Stimulated activated CD4-positive, alpha-beta T cell treated with anti-CD3 and anti-CD28 coated beads, Interleukin-2, amount 100 ng/mL, for 48 hours (primary cell): ENCODE data around the gene RABEP1.

Experiments
- DNase-seq, 2 donors: peaks; one replicate each; pipeline ENCODE4 v3.0.0-alpha.2; 2020

The RABEP1 gene

GRCh38 chr17:5269241-5269960, 12.7 kb upstream of the RABEP1 start:
- no peak for DNase-seq

DNA sequence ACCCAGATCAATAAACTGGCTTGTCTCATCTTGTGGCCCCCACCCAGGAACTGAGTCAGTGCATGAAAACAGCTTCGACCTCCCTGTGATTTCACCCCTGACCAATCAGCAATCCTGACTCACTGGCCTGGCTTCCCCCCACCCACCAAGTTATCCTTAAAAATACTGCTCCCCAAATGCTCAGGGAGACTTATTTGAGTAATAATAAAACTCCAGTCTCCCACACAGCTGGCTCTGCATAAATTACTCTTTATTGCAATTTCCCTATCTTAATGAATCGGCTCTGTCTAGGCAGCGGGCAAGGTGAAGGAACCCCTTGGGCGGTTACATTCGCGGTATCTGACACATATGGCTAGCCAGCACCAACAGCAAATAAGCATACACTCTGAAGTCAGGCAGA, 9.8 kb upstream of the RABEP1 start:
- DNase-seq = peak; percentile 17 to 33

GRCh38 chr17:5282642-5283217, 646 bp downstream of the RABEP1 start:
- peak in 1 of 2 donors; percentile 21 for DNase-seq

GRCh38 chr17:5283571-5284315, 1.7 kb downstream of the RABEP1 start:
- no peak for DNase-seq

- no peak for DNase-seq
Observed at GRCh38 chr17:5284681-5285080, 2.6 kb downstream of the RABEP1 start.

DNA sequence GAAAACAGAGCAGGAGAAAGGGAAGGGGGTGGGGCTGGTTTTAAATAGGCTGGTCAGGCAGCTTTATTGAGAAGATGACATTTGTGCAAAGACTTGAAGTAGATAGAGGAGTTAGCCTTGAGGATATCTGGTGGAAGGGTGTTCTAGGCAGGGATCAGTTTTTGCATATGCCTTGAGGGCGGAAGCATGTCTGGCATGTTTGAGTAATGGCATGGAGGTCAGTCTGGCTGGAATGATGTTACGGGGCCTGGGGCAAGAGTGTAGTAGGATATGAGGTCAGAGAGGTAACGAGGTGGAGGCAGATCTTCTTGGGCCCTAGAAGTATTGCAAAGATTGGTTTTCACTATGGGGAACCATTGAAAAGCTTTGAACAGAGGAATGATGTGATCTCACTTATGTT, 4.8 kb downstream of the RABEP1 start:
- no peak for DNase-seq

DNA sequence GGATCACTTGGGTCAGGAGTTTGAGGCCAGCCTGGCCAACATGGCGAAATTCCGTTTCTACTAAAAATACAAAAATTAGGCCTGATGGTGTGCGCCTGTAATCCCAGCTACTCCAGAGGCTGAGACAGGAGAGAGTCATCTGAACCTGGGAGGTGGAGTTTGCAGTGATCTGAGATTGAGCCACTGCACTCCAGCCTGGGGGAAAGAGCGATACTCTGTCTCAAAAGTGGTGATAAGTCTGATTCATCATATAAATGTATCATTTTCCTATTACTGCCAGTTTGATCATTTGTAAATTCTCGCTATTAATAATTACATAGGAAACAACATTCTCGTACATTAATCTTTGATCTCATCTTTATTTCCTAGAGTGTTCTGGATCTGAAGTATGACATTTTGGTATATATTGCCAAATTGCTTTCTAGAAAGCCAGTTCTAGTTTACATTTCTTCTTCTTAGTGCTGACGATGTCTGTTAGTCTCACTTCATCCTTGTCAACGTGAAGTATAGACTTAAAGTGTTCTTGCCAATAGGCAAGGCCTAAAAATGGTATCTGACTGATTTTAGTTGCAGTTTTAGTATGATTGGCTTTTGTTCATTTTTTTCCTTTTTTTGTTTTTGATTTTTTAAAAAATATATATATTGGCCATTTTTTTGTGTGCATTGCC, 9.7 kb downstream of the RABEP1 start:
- no peak for DNase-seq

GRCh38 chr17:5297245-5297644, 15.2 kb downstream of the RABEP1 start:
- DNase-seq = no peak

DNA sequence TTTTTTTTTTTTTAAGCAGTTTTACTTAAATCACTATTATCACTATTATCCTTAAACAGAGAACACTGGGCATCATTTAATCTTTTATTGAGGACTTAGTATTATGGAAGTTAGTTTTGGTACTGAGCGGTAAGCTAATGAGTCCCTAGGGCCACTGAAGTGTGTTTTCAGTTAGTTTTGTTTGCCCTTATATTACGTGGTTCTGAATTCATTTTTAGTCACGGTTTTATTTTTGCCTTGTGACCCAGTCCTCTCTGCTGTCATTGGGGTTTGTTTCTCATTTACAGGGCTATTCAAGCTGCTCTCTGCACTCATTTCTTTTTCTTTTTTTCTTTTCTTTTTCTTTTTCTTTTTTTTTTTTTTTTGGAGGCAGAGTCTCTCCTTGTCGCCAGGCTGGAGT, 17.3 kb downstream of the RABEP1 start:
- no peak for DNase-seq

- no peak for DNase-seq
Observed at GRCh38 chr17:5304636-5305035, 22.6 kb downstream of the RABEP1 start.

GRCh38 chr17:5309851-5310250, 27.8 kb downstream of the RABEP1 start:
- no peak for DNase-seq

DNA sequence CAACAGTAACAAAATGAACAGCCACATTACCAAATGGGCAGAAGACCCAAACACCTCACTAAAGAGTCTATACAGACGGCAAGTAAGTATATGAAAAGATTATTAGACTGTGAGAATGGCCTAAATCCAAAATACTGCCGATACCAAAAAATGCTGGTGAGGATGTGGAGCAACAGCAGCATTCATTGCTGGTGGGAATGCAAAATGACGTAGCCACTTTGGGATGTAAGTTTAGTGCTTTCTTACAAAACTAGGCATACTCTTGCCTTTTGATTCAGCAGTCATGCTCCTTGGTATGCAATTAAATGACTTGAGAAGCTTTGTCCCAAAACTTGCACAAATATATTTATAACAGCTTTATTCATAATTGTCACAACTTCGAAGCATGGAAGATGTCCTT, 43.8 kb downstream of the RABEP1 start:
- DNase-seq = no peak

DNA sequence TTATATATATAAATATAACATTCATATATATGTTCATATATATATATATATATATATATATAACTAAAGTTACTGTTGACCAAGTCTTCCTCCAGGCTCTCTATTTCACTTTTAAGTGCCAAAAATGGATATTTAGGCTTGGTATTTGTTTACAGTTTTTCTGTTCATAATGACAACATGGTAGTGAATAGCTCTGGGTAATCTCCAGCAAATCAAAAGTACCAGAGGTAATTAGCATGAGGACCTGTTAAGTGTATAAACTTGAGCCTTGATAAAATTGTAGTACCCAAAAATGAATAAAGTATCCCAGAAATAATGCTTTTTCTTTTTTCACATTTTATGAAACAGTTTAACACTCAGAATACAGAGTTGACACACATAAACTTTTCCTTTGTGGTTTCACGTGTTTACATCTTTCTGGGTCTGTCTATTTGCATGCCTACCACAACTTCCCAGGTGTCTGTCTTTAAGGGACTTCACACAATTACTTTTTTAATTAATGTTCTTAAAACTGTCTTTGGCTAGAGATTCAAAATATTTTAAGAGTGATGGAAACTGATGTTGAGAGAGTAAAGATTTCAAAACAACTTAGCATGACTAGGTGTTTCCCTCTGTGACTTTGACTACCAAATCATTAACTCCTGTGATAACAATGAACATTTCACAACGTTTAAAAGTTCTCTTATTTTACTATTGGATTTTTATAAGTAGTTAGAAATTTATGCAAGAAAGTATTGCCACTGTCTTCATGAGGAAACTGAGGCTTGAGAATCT, 47.9 kb downstream of the RABEP1 start:
- no peak for DNase-seq

DNA sequence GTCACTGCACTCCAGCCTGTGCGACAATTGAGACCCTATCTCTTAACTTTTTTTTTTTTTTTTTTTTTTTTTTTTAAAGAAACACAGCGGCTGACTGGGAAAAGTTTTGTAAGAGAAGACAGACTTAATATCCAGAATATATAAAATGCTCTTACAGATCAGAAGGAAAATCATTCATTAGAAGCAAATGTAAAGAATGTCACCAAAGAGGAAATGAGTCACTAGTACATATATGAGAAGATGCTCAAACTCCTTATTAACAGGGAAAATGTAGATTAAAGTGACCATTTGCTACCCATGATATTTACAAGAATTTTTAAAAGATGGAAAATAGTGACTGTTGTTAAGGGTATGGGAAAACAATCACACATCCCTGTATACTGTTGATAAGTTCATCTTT, 48.9 kb downstream of the RABEP1 start:
- DNase-seq = no peak

- DNase-seq = no peak
Observed at GRCh38 chr17:5331506-5331905, 49.4 kb downstream of the RABEP1 start.

- DNase-seq = no peak
Observed at GRCh38 chr17:5344914-5345313, 62.8 kb downstream of the RABEP1 start.

DNA sequence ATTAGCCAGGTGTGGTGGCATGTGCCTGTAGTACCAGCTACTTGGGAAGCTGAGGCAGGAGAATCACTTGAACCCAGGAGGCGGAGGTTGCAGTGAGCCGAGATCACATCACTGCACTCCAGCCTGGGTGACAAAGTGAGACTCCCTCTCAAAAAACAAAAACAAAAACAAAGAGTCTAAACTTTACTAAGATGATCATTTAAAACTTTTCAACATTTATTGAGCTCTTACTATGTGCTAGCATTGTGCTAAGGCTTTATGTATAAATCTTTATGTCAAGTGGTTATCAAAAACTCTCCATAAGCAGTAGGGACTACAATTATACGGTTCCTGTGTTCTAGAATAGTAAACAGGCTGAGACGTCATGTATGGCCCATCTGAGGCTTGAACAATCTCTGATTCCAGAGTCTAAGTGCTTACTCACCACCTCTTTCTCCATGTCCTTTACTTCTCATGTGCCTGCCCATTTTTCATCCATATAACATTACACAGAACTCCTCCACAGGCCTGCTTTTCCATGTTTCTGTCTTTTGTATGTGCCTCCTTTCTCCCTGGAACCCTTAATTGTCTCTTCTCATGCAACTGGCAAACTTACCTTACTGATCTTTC, 70.7 kb downstream of the RABEP1 start:
- no peak for DNase-seq

- DNase-seq = no peak
Observed at GRCh38 chr17:5354310-5354709, 72.2 kb downstream of the RABEP1 start.

GRCh38 chr17:5354886-5355415, 72.9 kb downstream of the RABEP1 start:
- no peak for DNase-seq

GRCh38 chr17:5355421-5356129, 73.5 kb downstream of the RABEP1 start:
- no peak for DNase-seq

- no peak for DNase-seq
Observed at GRCh38 chr17:5361426-5361825, 79.3 kb downstream of the RABEP1 start.
